Lung (tissue), 12 donors: ENCODE measurements around the gene MAGOH. TPM values are rescaled to one million over a fixed set of nuclear protein-coding genes. Genes with fewer than 3 reads are reported as not detected.
"Not testable (repeated sequence)": the region's sequence is repeated elsewhere in the genome, so short reads cannot be mapped to it uniquely, and the experiment has no call there.

Experiments
- ATAC-seq: fragments of 200-7000 bp; cut with Tn5 transposase; one replicate; pipeline ENCODE4 v1.9.1; 2020; ENCODE audit warnings: moderate number of reproducible peaks; ENCODE audit not compliant: insufficient read depth, low FRiP score
- DNase-seq, 3 donors: peaks; one replicate each; pipeline ENCODE4 v3.0.0-alpha.2; 2013 to 2017
- H3K27ac ChIP-seq, 2 donors: one replicate each; pipeline ENCODE4 v1.5.1; 2013; ENCODE audit warnings: mild to moderate bottlenecking in 2 of 2, moderate library complexity in 2 of 2, control low read depth in 1 of 2, inconsistent platforms in 1 of 2, low read depth in 1 of 2, low read length in 1 of 2
- H3K27me3 ChIP-seq, 3 donors: one replicate each; pipeline ENCODE4 v1.5.1; 2013; ENCODE audit warnings: low read length in 2 of 3; ENCODE audit not compliant: control insufficient read depth in 3 of 3, insufficient read depth in 3 of 3
- H3K36me3 ChIP-seq, 4 donors: one replicate each; pipeline ENCODE4 v1.5.1; 2013; ENCODE audit warnings: low read length in 4 of 4, mild to moderate bottlenecking in 1 of 4, moderate library complexity in 1 of 4; ENCODE audit not compliant: control insufficient read depth in 4 of 4, insufficient read depth in 4 of 4
- H3K4me1 ChIP-seq, 5 donors: one replicate each; pipeline ENCODE4 v1.5.1; 2013; ENCODE audit warnings: low read length in 5 of 5, mild to moderate bottlenecking in 2 of 5, moderate library complexity in 1 of 5; ENCODE audit not compliant: control insufficient read depth in 5 of 5, insufficient read depth in 5 of 5
- H3K4me3 ChIP-seq: one replicate; pipeline ENCODE4 v1.5.1; 2013; ENCODE audit warnings: mild to moderate bottlenecking, control low read depth, moderate library complexity
- H3K9ac ChIP-seq, 2 donors: one replicate each; pipeline ENCODE4 v1.5.1; 2013; ENCODE audit warnings: low read length in 2 of 2, control low read depth in 1 of 2; ENCODE audit not compliant: insufficient read depth in 1 of 2
- H3K9me3 ChIP-seq, 4 donors: one replicate each; pipeline ENCODE4 v1.5.1; 2013; ENCODE audit warnings: low read length in 3 of 4, mild to moderate bottlenecking in 1 of 4, moderate library complexity in 1 of 4; ENCODE audit not compliant: control insufficient read depth in 4 of 4, insufficient read depth in 3 of 4
- WGBS, 2 donors: extraction: QIAGEN DNeasy Blood & Tissue Kit; methylation state at CpG; one replicate each; pipeline ENCODE4 v1.1.7; 2013; 5-methylcytosine and 5-hydroxymethylcytosine counted together
- polyA plus RNA-seq, 2 donors: library from polyadenylated mRNA; stranded (reverse); fragments of 200-250 nt; gene quantifications; one replicate each; pipeline ENCODE4 v1.2.1, GENCODE V29; 2013
- total RNA-seq, 2 donors: library from RNA; depleted of rRNA in 1 of 2; stranded (reverse); fragments of >200 nt in 1 of 2; gene quantifications; one replicate each; pipeline ENCODE4 v1.2.1, GENCODE V29; 2014 to 2021
- TF ChIP-seq, protein P1 (sequence below): IDR thresholded peaks from 2 replicates; pipeline ENCODE4 v1.5.1; 2012; ENCODE audit warnings: mild to moderate bottlenecking; ENCODE audit errors: control extremely low read depth, extremely low read depth
- donor health status: control.
- donor health status: control.
- donor health status: Bipolar disorder and iron deficiency.
- donor health status: healthy.
- donor health status: DM: yes; HTN: yes; CAD: no.

Gene MAGOH
- total and polyA plus RNA-seq, 4 donors: 33.0 to 141 (median 58.5) TPM

DNA sequence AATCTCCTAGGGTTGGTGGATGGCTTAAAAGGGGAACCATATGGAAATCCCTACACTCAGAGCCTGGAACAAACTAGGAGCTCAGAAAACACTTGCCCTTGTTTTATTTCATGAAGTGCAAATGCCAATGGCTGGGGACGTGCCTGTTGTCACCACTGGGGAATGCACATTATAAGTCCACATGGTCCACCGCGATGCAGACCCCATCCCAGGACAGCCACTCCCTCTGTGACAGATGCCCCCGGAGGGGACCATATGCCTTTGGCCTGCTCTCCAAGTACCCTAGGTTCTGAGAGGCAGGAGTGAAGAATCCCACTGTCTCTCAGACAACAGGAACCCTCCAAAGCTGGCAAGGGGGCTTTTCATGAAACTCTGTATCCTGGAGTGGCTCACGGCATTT is 47.2 kb upstream of the MAGOH start:
- peaks cover 0 to 5% (median 0%) of the 10 kb centered on the region in 5 donors for H3K4me1 ChIP-seq
- no peaks in the 10 kb centered on the region for H3K27me3 ChIP-seq
- TF ChIP-seq, protein P1, sequence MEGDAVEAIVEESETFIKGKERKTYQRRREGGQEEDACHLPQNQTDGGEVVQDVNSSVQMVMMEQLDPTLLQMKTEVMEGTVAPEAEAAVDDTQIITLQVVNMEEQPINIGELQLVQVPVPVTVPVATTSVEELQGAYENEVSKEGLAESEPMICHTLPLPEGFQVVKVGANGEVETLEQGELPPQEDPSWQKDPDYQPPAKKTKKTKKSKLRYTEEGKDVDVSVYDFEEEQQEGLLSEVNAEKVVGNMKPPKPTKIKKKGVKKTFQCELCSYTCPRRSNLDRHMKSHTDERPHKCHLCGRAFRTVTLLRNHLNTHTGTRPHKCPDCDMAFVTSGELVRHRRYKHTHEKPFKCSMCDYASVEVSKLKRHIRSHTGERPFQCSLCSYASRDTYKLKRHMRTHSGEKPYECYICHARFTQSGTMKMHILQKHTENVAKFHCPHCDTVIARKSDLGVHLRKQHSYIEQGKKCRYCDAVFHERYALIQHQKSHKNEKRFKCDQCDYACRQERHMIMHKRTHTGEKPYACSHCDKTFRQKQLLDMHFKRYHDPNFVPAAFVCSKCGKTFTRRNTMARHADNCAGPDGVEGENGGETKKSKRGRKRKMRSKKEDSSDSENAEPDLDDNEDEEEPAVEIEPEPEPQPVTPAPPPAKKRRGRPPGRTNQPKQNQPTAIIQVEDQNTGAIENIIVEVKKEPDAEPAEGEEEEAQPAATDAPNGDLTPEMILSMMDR: no peak
- no peak overlapping the region for H3K27ac ChIP-seq
- H3K9me3 ChIP-seq: no peaks in the 10 kb centered on the region
- WGBS, 2 donors: 81 to 87% methylated on average over 5 of the region's 5 CpGs
- H3K4me3 ChIP-seq: no peak overlapping the region
- no peak for DNase-seq
- H3K9ac ChIP-seq: no peak overlapping the region
- ATAC-seq: no peak
- no peaks in the 10 kb centered on the region for H3K36me3 ChIP-seq

DNA sequence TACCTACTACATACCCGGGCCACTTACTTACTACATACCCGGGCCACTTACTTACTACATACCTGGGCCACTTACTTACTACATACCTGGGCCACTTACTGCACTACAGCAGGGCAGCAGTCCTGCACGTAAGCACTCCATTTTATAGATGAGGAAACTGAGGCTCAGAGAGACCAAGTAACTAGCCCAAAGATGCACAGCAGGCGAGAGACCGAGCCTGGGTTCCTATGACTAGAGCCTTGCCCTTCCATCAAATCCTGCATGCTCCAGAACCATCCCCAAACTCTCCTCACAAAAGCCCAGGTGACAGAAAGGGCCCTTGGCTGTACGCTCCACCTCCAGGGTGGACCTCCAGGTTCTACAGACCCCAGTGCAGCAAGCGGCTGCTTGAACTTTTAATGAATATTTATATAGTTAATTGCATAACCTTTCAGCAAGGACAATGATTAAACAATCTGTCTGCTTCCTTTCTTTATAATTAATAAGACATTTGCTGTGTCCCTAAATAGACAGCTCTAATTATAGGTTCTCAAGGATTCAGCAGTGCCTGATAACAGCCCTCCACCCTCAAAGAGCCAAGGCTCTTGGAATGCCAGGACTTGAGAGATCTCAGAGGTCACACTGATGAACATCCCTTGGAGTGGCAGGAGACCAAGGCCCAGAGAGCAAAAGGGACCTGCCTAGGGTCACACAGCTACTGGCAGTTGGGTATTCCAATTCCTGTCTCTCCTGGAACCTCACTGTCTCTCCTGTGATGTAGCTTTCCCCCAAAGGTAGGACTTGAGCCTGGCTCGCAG is 46.1 kb upstream of the MAGOH start:
- Histone ChIP-seq H3K27me3 (no peaks in the 10 kb centered on the region), H3K4me1 (peaks cover 0 to 5% (median 0%) of the 10 kb centered on the region in 5 donors), H3K9ac (no peak overlapping the region), H3K27ac (no peak overlapping the region), H3K4me3 (no peak overlapping the region), H3K36me3 (peaks cover 0 to 2% (median 0%) of the 10 kb centered on the region in 4 donors), H3K9me3 (no peaks in the 10 kb centered on the region)
- ATAC-seq (no peak), DNase-seq (no peak)
- TF ChIP-seq, protein P1: no peak
- 97% methylated on average over 8 of the region's 8 CpGs for WGBS, 2 donors

DNA sequence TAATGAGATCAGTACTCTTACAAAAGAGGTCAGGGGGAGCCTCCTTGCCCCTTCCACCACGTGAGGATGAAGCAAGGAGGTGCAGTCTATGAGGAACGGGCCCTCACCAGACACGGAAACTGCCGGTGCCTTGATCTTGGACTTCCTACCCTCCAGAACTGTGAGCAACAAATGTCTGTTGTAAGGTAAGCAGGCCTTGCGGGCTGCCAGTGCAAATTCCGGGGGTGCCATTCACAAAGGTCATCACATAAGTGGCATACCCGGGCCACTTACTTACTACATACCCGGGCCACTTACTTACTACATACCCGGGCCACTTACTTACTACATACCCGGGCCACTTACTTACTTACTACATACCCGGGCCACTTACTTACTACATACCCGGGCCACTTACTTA is 44.8 kb upstream of the MAGOH start:
- H3K4me1 ChIP-seq, H3K9me3 ChIP-seq, H3K36me3 ChIP-seq, H3K9ac ChIP-seq, DNase-seq, ATAC-seq, H3K4me3 ChIP-seq, H3K27ac ChIP-seq, H3K27me3 ChIP-seq: not testable (repeated sequence)
- 77 to 92% methylated on average over 12 of the region's 12 CpGs for WGBS, 2 donors

DNA sequence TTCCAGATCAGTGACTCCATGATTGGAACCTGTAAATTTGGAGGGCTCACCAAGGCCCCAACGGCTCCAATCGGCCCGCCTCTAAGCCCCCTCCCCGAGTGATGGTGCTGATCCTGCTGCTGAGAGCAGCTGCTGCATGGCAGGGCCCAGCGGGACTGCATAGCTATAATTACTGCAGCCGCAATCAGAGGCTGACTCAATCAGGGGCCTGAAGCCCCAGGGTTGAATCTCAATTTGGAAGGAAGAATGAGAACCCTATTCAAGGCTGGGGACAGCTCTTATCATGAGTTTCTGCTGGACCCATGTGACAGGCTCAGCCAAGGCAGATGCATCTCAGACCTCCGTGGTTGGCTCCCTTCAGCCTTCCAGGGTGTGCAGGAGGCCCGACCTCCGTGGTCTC is 42.8 kb upstream of the MAGOH start:
- 91 to 95% methylated on average over 9 of the region's 9 CpGs for WGBS, 2 donors
- Histone ChIP-seq H3K9ac (no peak overlapping the region), H3K36me3 (peaks cover 0 to 2% (median 0%) of the 10 kb centered on the region in 4 donors), H3K4me1 (no peaks in the 10 kb centered on the region), H3K27ac (no peak overlapping the region), H3K27me3 (no peaks in the 10 kb centered on the region), H3K9me3 (no peaks in the 10 kb centered on the region), H3K4me3 (no peak overlapping the region)
- DNase-seq: no peak
- TF ChIP-seq, protein P1: no peak
- ATAC-seq: no peak
